Endothelial cell of hepatic sinusoid (primary cell): ENCODE results near the gene PRAMEF26.
"Not testable (repeated sequence)": the region's sequence is repeated elsewhere in the genome, so short reads cannot be mapped to it uniquely, and the experiment has no call there.

Experiments
- in situ Hi-C: cut with HindIII; loops from 2 replicates; pipeline ENCODE4 v1.10.0; 2017; ENCODE audit warnings: low sequenced_read_pairs

Gene PRAMEF26

DNA sequence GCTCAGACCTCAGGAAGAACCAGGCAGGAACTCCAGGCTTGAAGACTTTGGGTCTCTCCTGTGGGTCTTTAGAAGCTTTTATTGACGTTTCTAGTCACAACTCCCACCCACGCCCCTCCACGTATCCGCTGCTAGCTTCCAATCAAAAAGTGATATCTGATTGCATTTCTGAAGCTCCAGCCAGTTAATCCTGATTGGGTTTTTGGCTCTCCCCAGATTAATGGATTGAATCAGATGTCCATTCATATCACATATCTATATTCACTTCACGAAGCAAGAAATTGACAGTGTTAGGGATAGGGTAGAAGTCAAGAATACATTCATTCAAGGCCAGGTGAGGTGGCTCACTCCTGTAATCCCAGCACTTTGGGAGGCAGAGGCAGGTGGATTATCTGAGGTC lies at the start of gene PRAMEF26:
Gene PRAMEF26 (minus strand): TSS at position 101 of the 400 bp plus-strand sequence. CDS start 2,914 bp downstream, outside the sequence.
- in situ Hi-C loops: not testable (repeated sequence)

DNA sequence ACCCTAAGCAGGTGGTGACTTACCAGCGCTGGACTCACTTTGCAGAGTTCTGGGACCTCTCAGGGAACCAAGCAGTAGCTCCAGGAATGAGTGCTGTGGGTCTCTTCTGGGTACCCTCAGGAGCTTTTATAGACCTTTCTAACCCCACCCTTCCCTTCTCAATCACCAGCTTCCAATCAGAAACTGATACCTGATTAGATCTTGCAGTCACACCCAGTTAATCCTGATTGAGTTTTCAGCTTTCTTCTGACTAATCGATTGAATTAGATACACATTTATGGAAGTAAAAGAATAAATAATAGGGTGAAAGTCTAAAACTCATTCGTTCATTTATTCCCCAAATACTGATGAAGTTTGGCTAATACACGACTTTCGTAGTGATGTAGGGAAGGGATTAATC lies 45.5 kb upstream of the PRAMEF26 start, which contains the start of gene PRAMEF13:
Gene PRAMEF13 (minus strand): TSS at position 101 of the 400 bp plus-strand sequence. CDS start 1,820 bp downstream, outside the sequence.
- in situ Hi-C loops: not testable (repeated sequence)

DNA sequence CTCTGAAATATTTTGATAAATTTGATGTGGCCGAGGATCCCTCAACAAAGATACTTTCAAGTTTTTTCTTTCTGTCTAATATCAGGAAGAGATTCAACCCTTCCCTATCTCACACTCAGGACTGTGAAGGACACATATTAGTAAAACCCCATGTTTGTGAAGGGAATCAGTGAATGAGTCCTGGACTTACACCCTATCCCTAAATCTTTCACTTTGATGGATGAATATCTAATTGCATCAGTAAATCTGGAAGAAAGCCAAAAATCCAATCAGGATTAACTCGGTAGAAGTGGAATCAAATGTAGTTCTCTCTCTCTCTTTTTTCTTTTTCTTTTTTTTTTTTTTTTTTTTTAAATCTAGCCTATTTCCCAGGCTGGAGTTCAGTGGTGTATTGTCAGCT lies 15.7 kb upstream of the PRAMEF26 start, which contains the start of gene PRAMEF9:
Gene PRAMEF9 (plus strand): TSS at position 301 of the 400 bp plus-strand sequence. CDS start 3,433 bp downstream, outside the sequence.
- in situ Hi-C loops: not testable (repeated sequence)

DNA sequence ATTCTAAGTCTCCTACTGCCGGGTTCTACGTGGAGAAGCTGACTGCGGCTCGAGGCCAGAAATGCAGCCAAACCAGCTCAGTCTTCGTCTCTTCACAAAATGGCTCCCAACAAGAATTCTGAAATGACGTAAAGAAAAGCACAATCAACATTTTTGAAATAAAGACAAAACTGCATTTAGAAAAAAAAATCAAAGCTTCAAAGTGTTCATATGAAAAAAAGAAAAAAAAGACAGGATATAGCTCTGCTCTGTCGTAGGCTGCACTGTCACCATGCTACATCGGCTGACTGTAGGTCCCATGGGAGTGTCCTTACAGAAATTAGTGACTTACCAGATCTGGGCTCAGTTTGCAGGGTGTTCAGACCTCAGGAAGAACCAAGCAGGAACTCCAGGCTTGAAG lies 9.7 kb upstream of the PRAMEF26 start, which contains the start of gene HNRNPCL4:
Gene HNRNPCL4 (minus strand): TSS at position 101 of the 400 bp plus-strand sequence. CDS start 164 bp downstream, outside the sequence.
- in situ Hi-C loops: not testable (repeated sequence)

DNA sequence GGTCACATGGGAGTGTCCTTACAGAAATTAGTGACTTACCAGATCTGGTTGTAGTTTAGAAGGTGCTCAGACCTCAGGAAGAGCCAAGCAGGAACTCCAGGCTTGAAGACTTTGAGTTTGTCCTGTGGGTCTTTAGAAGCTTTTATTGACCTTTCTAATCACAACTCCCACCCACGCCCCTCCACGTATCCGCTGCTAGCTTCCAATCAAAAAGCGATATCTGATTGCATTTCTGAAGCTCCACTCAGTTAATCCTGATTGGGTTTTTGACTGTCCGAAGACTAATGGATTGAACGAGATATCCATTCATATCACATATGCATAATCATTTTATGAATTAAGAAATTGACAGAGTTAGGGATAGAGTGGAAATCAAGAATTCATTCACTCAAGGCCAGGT lies 39.1 kb downstream of the PRAMEF26 start, which contains the start of gene HNRNPCL2:
Gene HNRNPCL2 (minus strand): TSS at position 101 of the 400 bp plus-strand sequence. CDS start 454 bp downstream, outside the sequence.
- in situ Hi-C loops: not testable (repeated sequence)
